HG03103 (cell line): ENCODE results near the gene TNIK.

ENCODE experiments used
- ATAC-seq: cut with Tn5 transposase; IDR thresholded peaks from one replicate; pipeline ENCODE4 v1.9.1; 2021; ENCODE audit warnings: low read depth; ENCODE audit not compliant: unreplicated experiment

TNIK gene

DNA sequence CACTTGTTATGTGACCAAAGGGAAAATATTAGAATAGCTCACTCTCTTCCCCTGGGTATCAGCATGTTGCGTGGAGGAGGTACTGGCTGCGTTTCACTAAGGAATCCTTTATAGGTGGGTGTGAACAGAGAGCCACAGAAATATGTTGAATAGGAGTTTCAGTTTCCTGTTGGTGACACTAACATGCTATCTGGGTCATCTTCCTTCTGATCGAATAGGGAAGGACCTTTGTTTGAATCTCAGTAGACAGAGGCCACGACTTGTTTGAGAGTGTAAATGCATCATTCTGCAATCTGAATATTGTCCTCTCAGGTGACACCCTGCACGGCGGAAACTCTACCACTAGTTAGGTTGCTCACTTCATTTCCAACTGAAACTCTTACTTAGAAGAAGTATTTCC lies 275.8 kb downstream of the TNIK start:
- peak; percentile 68 for ATAC-seq

- no peak for ATAC-seq
Observed at GRCh38 chr3:171183042-171183441, 277.2 kb downstream of the TNIK start.

- ATAC-seq: no peak
Observed at GRCh38 chr3:171181907-171182690, 278.1 kb downstream of the TNIK start.

GRCh38 chr3:171178714-171179113 lies 281.5 kb downstream of the TNIK start:
- no peak for ATAC-seq

- no peak for ATAC-seq
Observed at GRCh38 chr3:171177553-171177952, 282.7 kb downstream of the TNIK start.

- ATAC-seq: no peak
Observed at GRCh38 chr3:171177056-171177455, 283.1 kb downstream of the TNIK start.

GRCh38 chr3:171176244-171176933 lies 283.8 kb downstream of the TNIK start:
- no peak for ATAC-seq

DNA sequence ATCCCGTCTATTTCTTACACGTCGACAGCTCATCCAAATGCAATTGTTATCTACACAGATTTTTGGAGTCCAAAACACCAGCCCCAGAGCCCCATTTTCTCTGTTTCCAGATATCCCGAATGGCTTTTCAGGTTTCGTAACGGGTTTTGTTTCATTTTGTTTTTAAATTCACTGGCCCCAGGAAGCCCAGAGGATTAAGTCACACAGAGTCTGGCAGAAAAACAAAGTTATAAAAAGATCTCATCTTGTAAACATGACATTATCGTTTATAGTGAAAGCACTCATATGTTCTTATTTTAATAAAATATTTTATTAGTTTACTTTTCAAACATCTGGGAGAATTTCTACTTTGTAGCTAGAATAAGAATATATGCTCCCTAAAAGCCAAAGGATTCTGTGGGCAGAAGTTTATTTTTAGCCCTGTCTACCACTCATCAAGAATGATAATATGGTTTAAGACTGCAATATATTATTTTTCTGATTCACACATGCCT lies 284.4 kb downstream of the TNIK start:
- ATAC-seq: no peak

GRCh38 chr3:171173736-171174135 lies 286.5 kb downstream of the TNIK start:
- ATAC-seq: no peak

GRCh38 chr3:171172070-171172469 lies 288.1 kb downstream of the TNIK start:
- ATAC-seq: no peak

- no peak for ATAC-seq
Observed at GRCh38 chr3:171169866-171170265, 290.3 kb downstream of the TNIK start.

DNA sequence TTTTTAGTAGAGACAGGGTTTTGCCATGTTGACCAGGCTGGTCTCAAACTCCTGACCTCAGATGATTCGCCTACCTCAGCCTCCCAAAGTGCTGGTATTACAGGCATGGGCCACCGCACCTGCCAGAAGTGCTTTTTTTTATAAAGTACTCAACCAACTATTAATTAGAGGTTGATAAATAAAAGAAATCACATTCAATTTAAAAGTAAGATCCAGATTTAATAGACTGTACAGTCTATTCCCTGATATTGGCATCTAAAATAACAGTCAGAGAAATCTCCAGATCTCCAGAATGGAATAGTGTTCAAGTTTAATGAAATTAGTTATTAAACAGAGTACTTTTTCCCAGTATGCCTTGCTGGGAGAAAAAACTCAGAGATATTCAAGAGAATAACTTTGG lies 290.8 kb downstream of the TNIK start:
- ATAC-seq: no peak

GRCh38 chr3:171168551-171168950 lies 291.7 kb downstream of the TNIK start:
- no peak for ATAC-seq

GRCh38 chr3:171168086-171168485 lies 292.1 kb downstream of the TNIK start:
- no peak for ATAC-seq

DNA sequence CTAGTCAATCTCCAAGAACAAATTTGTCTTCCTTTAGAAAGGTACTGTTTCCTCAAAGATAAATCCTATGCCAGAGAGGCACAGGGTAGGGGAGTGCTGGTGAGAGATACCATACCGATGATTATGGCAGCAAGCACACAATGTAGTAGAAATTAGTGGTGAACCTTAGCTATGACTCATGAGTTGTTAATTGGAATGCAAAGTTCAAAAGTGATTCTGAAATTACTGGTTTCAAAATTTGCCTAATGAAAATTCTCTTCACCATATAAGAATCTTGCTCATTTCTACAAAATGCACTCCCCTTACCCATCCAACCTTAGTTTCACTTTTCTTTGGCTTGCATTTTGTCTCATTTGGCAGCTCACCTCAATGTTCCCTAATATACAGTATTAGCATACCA lies 294.2 kb downstream of the TNIK start:
- ATAC-seq: no peak

- no peak for ATAC-seq
Observed at GRCh38 chr3:171165499-171165921, 294.7 kb downstream of the TNIK start.

DNA sequence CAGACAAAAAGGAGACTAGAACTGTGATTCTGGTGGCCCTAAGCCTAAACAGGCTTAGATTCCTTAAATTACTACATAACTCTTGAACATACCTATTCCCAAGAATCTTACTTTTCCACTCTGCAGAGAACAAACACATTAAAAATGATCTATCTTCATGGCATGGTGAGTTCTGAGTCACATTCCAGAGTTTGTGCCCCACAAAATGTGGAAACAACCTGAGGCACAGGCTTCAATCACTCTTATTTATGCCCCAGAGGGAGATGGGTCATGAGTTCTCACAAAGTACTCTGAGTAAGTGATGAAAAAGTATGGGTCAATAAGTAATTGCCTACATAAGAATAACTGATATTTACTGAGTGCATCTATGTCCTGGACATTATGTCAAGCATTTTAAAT lies 296.1 kb downstream of the TNIK start:
- ATAC-seq: no peak

DNA sequence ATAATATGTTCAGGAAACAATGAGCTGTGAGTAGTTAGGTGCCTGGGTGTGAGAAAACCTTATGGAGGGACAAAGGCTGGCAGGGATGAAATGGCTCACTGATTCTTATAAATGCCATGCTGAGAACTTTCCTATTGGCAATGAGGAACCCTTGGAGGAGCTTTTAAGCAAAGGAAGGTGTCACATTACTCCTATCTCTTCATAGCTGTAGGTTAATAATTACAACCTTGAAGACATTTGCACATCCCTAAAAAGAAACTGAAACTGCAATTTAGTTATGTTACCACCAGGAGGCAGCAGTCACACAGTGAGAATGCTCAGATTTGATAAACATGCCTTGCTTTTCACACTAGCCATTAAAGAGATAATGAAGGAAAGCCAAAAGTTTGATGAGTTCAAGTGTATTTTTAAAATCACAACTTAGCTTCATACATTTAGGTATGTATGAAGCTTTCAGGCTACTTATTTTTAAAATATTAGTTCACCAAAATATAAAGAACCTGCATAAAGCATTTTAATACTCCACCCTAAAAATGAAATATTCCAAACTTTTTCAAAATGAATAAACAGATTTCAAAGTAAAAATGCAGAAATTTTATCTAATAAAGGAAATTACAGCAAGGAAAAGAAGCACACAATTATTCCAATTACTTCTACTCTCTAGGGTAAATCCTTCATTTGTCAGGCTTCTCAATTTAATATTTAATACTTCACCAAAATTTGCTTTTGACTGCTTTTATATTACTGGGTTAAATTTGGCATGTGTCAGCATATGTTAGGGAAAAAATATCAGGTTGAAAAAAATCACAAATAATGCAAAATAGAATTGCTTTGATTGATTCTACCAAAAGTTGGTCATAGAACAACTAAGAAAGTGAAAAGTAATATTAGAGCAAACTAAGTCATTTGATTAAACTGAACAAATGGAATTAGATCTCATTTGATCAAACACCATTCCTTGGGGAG lies 296.8 kb downstream of the TNIK start:
- ATAC-seq: no peak

DNA sequence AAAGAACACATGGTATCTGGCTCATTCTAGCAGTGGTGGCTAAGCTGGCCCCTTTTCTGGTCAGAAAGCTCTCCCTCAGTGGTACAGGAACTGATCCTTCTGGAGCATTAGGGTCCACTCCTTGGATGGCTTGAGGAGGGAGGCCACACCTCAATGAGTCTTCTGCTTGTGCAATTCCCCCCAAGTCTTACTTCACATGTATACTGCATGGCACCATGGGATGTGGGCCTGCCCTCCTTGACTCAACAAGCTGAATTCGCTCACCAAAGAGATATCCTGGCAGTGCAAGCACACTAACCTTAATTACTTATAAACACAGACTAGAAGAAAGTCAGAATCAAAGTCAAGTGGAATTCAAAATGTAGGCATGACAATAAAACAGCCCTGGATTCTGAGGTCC lies 299.9 kb downstream of the TNIK start:
- no peak for ATAC-seq

DNA sequence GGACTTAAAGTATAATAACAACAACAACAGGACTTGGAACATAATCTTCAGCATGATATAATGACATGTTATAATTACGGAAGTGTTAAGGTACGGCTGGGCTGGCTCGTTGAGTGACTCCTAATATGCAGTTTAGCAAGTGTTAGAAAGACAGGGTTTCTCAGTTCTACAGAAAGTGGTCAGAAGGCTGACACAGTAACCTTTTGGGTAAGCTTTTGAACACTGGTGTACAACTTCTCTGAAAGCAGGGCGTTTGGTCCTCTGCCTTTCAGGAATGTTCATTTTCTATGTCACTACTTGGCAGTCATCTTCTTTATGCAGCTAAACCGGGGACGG lies 300.4 kb downstream of the TNIK start:
- no peak for ATAC-seq
